Mucosa of rectum (tissue), 2 donors: ENCODE data around the gene C10orf67.
"Not testable (repeated sequence)": the region's sequence is repeated elsewhere in the genome, so short reads cannot be mapped to it uniquely, and the experiment has no call there.

ENCODE experiments used
- H3K27ac ChIP-seq, 2 donors: one replicate each; pipeline ENCODE4 v1.7.0; 2013; ENCODE audit warnings: inconsistent platforms in 2 of 2, low read depth in 2 of 2, low read length in 2 of 2
- H3K27me3 ChIP-seq, 2 donors: one replicate each; pipeline ENCODE4 v1.7.0; 2013; ENCODE audit warnings: low read length in 2 of 2; ENCODE audit not compliant: control insufficient read depth in 2 of 2, insufficient read depth in 2 of 2
- H3K36me3 ChIP-seq, 2 donors: one replicate each; pipeline ENCODE4 v1.7.0; 2013; ENCODE audit warnings: low read length in 2 of 2; ENCODE audit not compliant: control insufficient read depth in 2 of 2, insufficient read depth in 2 of 2
- H3K4me1 ChIP-seq, 2 donors: one replicate each; pipeline ENCODE4 v1.7.0; 2013; ENCODE audit warnings: low read length in 2 of 2, mild to moderate bottlenecking in 1 of 2; ENCODE audit not compliant: control insufficient read depth in 2 of 2, insufficient read depth in 2 of 2
- H3K4me3 ChIP-seq, 2 donors: one replicate each; pipeline ENCODE4 v1.7.0; 2013; ENCODE audit warnings: low read length in 2 of 2
- H3K9ac ChIP-seq, 2 donors: one replicate each; pipeline ENCODE4 v1.7.0; 2013; ENCODE audit warnings: low read length in 2 of 2, low read depth in 1 of 2, mild to moderate bottlenecking in 1 of 2
- H3K9me3 ChIP-seq, 2 donors: one replicate each; pipeline ENCODE4 v1.7.0; 2013; ENCODE audit warnings: low read length in 2 of 2; ENCODE audit not compliant: control insufficient read depth in 2 of 2
- donor health status: healthy.
- donor health status: Normal muscosa, but diverticular disease.

The C10orf67 gene

DNA sequence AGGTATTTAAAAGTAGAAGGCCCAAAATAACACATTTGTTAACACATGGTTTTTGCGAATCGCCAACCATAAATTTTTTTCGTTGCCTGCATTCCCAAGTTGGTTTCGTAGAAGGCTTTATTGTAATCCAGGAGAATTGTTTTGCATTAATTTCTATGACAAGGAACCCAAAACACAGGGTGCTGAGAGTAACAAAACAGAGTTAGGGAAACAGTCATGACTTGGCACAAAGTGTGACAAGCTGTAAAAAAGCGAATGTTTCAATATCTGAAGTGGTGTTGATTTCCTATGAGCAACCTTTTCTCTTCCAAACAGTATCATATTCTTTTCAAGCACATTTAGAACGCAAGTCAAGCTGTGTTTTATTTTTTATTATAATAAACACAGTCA lies 63.6 kb downstream of the C10orf67 start:
- Histone ChIP-seq H3K36me3 (no peaks in the 10 kb centered on the region), H3K27ac (no peak overlapping the region), H3K9me3 (no peaks in the 10 kb centered on the region), H3K9ac (no peak overlapping the region), H3K4me3 (no peak overlapping the region), H3K27me3 (no peaks in the 10 kb centered on the region), H3K4me1 (no peaks in the 10 kb centered on the region)

DNA sequence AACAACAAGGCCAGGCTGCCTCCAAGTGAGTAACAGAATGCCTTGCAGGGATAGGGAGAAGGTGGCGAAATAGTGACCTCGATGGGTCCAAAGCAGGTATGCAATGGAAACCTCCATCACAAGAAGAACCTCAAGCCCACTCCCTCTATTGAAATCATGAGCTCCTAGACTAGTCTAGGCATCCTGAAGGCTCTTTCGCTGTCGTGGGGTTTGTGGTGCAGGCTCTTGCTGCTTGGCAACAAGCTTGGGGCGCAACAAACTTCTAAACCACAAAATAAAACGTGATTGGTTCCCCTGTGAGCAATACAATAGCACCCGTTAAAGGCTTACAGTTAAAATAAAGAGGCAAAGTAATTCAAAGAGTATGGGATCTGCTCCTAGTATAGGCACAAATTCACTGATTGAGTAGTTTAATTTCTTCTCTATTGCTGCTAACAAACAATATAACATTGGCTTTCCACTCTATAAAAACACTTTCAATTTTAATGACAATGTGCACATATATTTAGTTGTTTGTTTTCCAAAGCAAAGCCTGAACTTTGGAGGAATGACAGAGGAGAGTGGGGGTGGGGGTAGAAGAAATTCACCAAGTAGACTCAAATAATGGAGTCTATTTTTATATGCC lies 64.1 kb downstream of the C10orf67 start:
- Histone ChIP-seq H3K27me3 (no peaks in the 10 kb centered on the region), H3K9me3 (no peaks in the 10 kb centered on the region), H3K36me3 (no peaks in the 10 kb centered on the region), H3K9ac (no peak overlapping the region), H3K4me3 (no peak overlapping the region), H3K4me1 (no peaks in the 10 kb centered on the region), H3K27ac (no peak overlapping the region)

DNA sequence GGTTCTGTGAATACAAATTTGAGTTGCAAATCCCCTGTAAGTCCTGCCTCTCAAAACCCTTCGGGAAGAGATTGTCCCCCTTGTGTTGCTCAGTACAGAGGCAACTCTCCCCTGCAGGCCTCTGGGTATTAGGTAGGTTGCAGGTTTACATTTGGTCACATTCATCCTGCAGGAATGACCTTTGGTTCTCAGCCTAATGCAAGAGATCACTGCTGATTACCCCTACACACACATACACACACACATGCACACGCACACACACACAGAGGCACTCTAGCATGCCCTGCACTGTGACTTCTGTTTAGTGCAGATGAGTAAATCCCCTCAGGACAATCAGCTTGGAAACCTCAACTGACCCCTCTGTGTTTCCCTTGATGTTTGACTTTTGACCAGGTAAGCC lies 69.2 kb downstream of the C10orf67 start:
- H3K9me3 ChIP-seq: peaks cover 0 to 3% of the 10 kb centered on the region in 2 donors
- no peaks in the 10 kb centered on the region for H3K36me3 ChIP-seq
- H3K4me3 ChIP-seq: no peak overlapping the region
- H3K9ac ChIP-seq: no peak overlapping the region
- H3K27me3 ChIP-seq: no peaks in the 10 kb centered on the region
- H3K4me1 ChIP-seq: no peaks in the 10 kb centered on the region
- H3K27ac ChIP-seq: no peak overlapping the region

DNA sequence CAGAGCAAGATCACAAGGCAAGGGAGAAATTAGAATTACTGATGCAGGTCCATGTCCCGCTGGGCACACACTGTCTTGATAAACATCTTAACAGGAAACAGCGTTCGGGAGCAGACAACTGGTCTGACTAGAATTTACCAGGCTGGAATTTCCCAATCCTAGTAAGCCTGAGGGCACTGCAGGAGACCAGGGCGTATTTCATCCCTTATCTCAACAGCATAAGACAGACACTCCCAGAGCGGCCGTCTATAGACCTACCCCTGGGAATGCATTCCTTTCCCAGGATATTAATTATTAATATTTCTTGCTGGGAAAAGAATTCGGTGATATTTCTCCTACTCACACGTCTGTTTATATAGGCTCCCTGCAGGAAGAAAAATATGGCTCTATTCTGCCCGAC lies 70.4 kb downstream of the C10orf67 start:
- H3K4me3 ChIP-seq, H3K9ac ChIP-seq, H3K4me1 ChIP-seq, H3K36me3 ChIP-seq, H3K27me3 ChIP-seq, H3K9me3 ChIP-seq, H3K27ac ChIP-seq: not testable (repeated sequence)

- Histone ChIP-seq H3K9ac (no peak overlapping the region), H3K4me3 (no peak overlapping the region), H3K27me3 (no peaks in the 10 kb centered on the region), H3K9me3 (peaks cover 0 to 3% of the 10 kb centered on the region in 2 donors), H3K27ac (no peak overlapping the region), H3K4me1 (no peaks in the 10 kb centered on the region), H3K36me3 (no peaks in the 10 kb centered on the region)
Measured at GRCh38 chr10:23270531-23270930, 74.1 kb downstream of the C10orf67 start.

DNA sequence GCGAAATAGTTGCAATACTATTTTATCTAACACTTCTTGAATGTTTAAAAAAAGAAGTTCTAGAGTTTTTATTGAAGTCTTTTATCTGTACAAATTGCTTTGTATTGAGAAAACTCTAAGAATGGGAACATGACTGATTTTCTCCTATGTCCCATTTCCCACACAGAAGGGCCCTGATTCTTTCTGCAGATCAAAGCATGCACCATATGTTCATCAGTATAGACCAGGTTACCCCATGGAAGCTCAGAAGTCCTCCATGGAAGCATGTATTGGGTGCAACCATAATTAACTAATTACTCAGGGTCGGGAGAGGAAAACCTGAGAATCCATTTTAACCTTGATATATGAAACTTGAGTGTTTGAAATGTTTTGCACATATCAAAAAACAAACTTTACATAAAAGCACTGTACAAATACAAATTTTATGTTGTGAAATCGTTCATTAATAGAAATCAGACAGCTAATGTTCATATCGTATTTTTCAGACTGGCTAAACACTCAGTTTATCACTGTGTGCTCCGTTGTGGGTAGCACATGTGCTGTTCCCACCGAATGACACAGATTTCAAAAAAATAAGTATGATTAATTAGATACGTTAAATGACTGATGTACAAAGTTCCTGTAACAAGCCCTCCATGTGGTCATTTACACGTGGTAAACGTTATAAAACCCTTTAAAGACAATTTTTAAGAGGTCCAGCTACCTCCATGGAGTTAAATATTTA lies 81.0 kb downstream of the C10orf67 start:
- no peaks in the 10 kb centered on the region for H3K36me3 ChIP-seq
- no peaks in the 10 kb centered on the region for H3K9me3 ChIP-seq
- H3K4me3 ChIP-seq: no peak overlapping the region
- H3K27ac ChIP-seq: no peak overlapping the region
- H3K27me3 ChIP-seq: no peaks in the 10 kb centered on the region
- no peak overlapping the region for H3K9ac ChIP-seq
- H3K4me1 ChIP-seq: no peaks in the 10 kb centered on the region

DNA sequence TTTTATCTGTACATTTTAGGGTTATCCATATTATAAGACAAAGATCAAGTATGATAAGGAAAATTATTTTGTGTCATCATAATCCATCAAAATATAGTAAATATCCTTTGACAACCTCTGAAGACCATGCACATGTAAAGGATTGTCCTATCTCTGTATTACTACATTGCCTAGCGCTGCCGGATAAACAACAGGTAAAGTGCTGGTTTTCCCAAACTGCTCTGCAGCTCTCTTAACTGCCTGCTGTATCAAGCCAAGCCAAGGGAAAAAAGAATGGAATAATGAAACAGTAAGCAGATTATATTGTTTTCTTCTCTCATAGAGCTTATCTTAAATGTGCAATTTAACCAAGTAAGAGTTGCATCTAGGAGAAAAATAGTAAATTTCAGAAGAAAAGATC lies 81.7 kb downstream of the C10orf67 start:
- no peaks in the 10 kb centered on the region for H3K27me3 ChIP-seq
- H3K4me3 ChIP-seq: no peak overlapping the region
- no peaks in the 10 kb centered on the region for H3K36me3 ChIP-seq
- no peak overlapping the region for H3K9ac ChIP-seq
- H3K4me1 ChIP-seq: no peaks in the 10 kb centered on the region
- H3K27ac ChIP-seq: no peak overlapping the region
- H3K9me3 ChIP-seq: no peaks in the 10 kb centered on the region

DNA sequence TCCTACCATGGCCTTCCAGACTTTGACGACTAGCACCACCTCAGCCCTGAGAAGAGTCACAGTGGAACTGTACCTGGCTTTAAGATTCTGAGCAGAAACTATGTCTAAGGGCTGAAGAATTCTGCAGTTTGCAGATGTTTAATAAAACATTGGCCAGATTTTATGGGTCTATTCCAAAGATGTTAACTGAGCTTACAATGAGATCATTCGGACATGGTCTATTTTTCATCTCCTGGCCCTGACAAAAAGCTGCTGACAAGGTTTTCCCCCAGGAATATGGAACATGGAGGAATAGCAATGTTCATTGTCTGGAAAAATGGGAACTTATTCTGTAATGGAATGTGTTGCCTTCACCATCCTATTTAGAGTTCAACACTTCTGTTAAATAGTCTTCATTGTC lies 86.1 kb downstream of the C10orf67 start:
- no peak overlapping the region for H3K4me3 ChIP-seq
- no peaks in the 10 kb centered on the region for H3K9me3 ChIP-seq
- H3K4me1 ChIP-seq: no peaks in the 10 kb centered on the region
- no peaks in the 10 kb centered on the region for H3K36me3 ChIP-seq
- H3K27ac ChIP-seq: no peak overlapping the region
- no peaks in the 10 kb centered on the region for H3K27me3 ChIP-seq
- H3K9ac ChIP-seq: no peak overlapping the region

GRCh38 chr10:23253780-23254179 lies 90.8 kb downstream of the C10orf67 start:
- H3K36me3 ChIP-seq: no peaks in the 10 kb centered on the region
- H3K27me3 ChIP-seq: no peaks in the 10 kb centered on the region
- no peak overlapping the region for H3K4me3 ChIP-seq
- no peaks in the 10 kb centered on the region for H3K9me3 ChIP-seq
- no peak overlapping the region for H3K9ac ChIP-seq
- H3K4me1 ChIP-seq: no peaks in the 10 kb centered on the region
- no peak overlapping the region for H3K27ac ChIP-seq

GRCh38 chr10:23252859-23253258 lies 91.7 kb downstream of the C10orf67 start:
- not testable (repeated sequence) for H3K4me3 ChIP-seq, H3K27ac ChIP-seq, H3K9ac ChIP-seq, H3K36me3 ChIP-seq, H3K4me1 ChIP-seq, H3K27me3 ChIP-seq, H3K9me3 ChIP-seq
